HG03135 (cell line): ENCODE data around the gene C2CD2L.
"Not testable (repeated sequence)": the region's sequence is repeated elsewhere in the genome, so short reads cannot be mapped to it uniquely, and the experiment has no call there.

ENCODE experiments used
- ATAC-seq: cut with Tn5 transposase; IDR thresholded peaks from one replicate; pipeline ENCODE4 v1.9.1; 2021; ENCODE audit warnings: mild to moderate bottlenecking, moderate library complexity; ENCODE audit not compliant: unreplicated experiment

The C2CD2L gene

DNA sequence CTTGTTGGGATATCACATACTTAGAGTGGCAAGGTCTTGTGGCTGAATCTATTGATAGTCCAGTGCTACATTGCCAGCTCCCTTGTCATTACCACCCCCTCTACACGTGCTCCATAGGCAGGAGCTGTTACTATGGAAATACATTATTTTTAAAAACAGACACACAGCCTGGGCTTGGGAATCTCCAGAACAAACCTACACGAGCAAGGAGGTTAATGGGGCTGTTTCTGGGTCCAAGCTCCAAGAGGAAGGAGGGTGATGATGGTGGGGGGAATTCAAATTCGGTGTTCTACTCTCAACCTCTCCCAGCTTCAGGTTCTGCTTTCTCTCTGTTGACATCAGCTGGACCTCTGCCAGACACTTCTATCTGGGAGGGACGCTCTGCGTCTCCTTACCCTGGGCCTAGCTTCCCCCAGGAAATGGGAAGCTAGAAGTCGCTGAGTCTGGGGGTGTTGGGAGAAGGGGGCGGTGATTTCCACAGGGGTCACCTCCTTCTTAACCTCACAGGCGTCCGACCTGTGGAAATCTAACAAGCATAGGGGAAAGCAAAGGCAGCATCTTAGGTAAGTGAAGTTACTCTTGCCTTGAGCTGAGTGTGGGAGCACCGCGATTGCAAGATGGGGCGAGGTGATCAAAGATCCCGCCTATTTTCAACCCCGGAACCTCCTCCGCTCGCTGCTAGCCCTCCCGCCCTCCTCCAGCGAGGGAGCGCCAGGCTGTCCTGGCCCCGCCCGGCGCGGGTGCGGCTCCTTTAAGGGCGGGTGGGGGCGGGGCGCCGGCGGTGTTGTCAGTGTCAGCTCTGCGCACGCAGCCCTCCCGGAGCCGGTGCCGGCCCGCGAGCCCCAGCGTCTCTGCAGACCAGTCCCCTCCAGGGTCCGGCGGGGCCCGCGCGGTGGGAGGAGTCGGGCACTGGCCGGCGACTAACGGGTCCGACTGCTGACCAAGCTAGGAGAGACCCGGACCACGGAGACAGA lies at the start of gene C2CD2L:
C2CD2L (plus strand) TSS at position 781 of the 974 bp plus-strand sequence. CDS start 398 bp downstream, outside the sequence.
- peak; percentile 71 for ATAC-seq

DNA sequence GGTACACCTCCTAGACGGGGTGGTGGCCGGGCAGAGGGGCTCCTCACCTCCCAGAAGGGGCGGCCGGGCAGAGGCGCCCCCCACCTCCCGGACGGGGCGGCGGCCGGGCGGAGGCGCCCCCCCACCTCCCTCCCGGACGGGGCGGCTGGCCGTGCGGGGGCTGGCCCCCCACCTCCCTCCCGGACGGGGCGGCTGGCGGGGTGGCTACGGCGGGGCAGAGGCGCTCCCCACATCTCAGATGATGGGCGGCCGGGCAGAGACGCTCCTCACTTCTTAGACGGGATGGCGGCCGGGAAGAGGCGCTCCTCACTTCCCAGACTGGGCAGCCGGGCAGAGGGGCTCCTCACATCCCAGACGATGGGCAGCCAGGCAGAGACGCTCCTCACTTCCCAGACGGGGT lies 48.0 kb upstream of the C2CD2L start:
- ATAC-seq, result not testable (repeated sequence)

DNA sequence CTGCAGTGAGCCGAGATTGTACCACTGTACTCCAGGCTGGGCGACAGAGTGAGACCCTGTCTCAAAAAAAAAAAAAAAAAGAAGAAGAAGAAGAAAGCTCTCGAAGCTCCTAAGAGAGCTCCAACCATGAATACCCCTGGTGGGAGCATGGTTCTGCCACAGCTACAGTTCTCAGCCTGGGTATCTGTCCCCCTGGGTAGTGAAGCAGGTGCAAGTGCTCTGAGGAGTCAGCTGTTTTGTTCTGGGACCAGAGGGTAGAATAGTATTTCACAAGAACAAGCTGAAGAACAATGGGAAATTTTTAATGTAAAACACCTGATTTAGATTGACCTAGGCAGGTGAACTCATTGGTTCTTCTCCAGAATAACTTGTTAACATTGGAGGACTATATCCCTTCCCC lies 45.9 kb upstream of the C2CD2L start:
- no peak for ATAC-seq

DNA sequence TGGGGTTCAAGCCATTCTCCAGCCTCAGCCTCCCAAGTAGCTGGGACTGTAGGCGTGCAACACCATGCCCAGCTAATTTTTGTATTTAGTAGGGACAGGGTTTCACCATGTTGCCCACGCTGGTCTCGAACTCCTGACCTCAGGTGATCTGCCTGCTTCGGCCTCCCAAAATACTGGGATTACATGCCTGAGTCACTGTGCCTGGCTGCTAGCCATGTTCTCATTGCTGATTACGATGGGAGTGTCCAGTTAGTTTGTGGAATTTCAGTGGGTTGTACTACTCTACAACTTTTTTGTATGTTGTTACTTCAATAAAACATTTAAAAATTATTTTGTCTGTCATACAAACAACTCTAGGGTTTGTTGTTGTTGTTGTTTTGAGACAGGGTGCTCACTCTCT lies 44.4 kb upstream of the C2CD2L start:
- no peak for ATAC-seq

DNA sequence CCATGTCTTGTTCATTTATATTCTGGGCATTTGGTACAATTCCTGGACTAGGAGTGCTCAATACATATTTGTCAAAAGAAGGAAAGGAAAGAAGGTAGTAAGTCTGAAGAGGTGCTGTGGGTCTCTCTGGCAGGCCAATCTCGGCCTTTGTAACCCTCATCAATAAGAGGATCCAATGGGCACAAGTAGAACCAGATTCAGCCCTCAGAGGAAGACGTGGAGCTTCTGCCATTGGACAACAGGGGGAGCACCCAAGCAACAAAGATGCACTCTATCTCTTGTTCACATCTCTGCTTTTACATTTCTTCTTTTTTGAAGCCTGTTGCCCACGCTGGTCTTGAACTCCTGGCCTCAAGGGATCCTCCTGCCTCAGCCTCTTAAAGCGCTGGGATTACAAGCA lies 41.8 kb upstream of the C2CD2L start:
- no peak for ATAC-seq

DNA sequence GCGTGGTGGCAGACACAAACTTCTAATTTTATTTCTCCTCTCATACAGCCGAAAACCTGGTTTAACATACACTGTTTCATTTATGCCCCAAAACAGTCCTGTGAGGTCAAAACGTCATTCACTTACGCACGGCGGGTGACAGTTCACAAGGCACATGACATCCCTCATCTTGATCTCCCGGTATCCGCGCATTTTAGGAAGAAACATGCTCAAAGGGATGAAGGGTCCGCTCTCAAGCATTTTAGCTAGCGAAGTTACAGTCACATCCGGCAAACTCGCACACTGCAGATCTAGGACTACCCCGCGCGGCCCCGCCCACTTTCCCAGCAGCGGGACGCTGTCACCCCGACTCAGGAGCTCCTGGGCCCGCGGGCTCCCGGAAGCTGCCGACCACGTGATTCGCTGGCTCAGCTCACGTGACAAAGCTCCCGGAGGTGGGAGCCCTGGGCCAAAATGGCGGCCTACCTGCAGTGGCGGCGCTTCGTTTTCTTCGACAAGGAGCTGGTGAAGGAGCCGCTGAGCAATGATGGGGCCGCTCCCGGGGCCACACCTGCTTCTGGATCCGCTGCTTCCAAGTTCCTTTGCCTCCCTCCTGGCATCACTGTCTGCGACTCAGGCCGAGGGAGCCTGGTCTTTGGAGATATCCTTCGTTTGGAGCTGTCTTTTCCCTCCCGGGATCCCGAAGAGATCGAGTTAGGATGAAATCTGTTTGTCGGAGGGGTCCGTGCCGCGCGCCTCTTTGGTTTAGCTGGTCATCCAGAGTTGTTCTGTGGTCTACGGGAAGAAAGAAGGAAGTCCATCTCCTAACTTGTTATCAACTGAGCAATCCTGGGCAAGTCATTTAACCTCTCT lies 39.5 kb upstream of the C2CD2L start, which contains the start of gene VPS11:
VPS11 (plus strand) TSS at position 448 of the 852 bp plus-strand sequence; CDS start at position 454, 6 bp downstream.
- peak; percentile 85 for ATAC-seq

DNA sequence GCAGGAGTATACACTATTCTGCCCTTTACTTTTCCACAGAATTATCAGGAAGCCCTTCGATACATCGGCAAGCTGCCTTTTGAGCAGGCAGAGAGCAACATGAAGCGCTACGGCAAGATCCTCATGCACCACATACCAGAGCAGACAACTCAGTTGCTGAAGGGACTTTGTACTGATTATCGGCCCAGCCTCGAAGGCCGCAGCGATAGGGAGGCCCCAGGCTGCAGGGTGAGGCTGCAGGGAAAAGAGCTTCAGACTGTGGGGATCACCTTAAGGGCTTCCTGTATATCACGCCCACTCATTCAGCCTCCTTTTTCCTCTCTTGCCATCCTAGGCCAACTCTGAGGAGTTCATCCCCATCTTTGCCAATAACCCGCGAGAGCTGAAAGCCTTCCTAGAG lies 29.3 kb upstream of the C2CD2L start:
- no peak for ATAC-seq

DNA sequence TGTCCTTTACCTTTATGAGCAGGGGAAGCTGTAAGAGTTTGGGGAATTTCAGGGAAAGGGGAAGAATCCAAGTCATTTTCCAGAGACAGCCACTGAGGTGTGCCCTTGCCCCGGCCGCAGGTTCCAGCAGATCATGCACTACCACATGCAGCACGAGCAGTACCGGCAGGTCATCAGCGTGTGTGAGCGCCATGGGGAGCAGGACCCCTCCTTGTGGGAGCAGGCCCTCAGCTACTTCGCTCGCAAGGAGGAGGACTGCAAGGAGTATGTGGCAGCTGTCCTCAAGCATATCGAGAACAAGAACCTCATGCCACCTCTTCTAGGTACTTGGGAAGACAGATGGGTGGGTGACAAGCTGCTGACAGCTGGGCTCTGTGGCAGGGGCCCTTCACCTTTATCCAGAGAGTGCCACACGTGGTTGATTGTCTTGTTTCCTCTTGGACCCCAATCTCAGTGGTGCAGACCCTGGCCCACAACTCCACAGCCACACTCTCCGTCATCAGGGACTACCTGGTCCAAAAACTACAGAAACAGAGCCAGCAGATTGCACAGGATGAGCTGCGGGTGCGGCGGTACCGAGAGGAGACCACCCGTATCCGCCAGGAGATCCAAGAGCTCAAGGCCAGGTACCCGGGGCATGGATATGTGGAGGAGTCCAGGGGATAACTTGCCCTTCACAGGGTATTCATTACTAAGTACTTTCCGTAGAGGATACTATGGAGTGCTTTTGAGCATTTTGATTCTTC lies 28.3 kb upstream of the C2CD2L start:
- ATAC-seq, result no peak

DNA sequence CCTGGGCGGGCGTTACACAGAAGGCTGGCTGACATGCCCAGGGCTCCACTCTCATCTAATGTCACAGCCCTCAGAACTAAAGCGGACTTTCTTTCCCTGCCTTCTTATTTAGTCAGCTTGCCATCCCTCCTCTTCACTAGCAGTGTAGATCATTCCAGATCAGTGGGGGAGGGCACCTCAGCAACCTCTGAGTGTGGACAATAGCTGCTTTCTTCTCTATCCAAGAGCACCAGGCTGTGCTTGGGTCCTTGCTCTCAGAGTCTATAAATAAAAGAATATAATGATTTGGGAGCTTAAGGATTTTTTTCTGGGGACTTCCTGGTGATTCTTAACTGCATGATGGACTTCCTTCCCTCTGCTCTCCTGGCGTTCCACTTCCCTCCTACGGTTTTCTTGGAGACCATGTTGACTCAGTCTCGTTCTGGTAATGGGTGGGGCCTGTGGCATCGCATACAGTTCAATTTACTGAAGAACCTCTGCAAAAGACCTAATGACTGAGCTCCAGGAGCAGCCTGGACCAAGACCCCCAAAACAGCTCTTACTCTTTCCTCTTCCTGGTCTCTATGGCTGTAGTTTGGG lies 25.4 kb upstream of the C2CD2L start:
- no peak for ATAC-seq

DNA sequence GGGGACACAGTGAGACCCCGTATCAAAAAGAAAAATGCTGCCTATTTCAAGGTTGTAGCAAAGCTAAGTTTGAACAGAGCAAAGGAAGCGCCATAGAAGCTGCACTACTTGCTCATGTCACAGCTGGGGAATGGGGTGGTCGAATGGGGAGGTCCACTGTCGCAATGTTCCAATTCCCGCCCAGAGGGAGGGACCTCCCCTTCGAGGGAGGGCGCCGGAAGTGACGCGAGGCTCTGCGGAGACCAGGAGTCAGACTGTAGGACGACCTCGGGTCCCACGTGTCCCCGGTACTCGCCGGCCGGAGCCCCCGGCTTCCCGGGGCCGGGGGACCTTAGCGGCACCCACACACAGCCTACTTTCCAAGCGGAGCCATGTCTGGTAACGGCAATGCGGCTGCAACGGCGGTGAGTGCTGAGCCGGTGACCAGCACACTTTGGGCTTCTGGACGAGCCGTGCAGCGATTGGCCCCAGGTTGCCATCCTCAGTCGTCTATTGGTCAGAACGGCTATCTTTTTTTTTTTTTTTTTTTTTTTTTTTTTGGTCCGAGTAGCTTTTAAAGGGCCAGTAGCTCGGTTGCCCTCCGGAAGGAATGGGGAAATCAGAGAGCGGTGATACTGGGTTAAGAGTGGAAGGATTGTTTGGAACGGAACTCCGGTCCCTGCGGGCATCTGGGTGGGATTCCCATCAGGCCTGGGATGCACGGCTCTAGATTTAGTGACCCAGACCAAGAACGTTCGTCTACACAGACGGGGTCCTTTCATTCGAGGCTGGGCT lies 22.3 kb upstream of the C2CD2L start, which contains the start of gene HMBS:
HMBS (plus strand) TSS at position 219 of the 774 bp plus-strand sequence; CDS start at position 372, 153 bp downstream.
- ATAC-seq, result peak; percentile 84

DNA sequence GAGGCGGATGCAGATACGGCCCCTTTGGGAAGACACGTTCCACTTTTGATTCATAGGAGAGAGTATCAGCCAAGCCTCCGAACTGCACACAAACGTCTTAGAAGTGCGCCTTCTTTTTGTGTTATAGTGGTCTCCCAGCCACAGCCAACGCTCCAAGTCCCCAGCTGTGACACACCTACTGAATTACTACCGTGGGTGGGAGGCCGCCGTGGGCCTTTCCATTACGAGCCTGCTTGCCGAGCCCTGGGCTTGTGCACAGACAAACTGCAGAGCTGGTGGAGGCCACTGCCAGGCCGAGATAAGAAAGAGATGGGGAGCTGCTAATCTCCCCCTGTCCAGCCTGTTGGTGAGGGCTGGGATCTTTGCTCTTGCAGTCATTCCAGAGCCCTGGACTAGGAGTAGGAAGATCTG lies 21.7 kb upstream of the C2CD2L start:
- no peak for ATAC-seq

DNA sequence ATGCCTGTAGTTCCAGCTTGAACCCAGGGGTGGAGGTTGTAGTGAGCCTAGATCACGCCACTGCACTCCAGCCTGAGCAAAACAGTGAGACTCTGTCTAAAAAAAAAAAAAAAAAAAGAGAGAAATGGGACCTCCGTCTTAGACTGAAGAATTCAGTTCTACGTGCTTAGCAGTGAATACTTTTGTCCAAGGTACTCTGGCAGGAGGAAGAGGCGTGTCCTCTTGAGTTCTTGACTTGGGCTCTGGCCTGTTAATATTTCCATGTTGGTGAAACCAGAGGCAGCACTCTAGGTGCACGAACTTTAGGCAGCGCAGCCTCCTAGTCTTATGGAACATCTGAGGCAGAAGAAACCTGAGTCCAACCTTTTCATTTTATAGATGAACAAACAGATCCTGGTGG lies 20.0 kb upstream of the C2CD2L start:
- no peak for ATAC-seq

DNA sequence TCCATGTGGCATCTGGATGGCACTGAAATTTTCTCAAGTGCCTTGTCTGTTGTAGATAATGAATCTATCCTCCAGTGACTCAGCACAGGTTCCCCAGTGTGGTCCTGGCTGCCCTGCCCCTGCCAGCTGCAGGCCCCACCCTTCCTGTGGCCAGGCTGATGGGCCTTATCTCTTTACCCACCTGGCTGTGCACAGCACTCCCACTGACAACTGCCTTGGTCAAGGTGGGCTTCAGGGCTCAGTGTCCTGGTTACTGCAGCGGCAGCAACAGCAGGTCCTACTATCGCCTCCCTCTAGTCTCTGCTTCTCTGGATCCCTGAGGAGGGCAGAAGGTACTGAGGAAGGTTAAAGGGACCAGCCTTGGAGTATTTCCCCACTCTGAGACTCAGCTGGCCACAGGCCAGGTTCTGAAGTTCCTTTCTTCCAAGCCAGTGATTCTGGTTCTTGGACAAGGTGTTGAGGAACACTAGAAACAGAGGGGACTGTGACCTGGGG lies 19.4 kb upstream of the C2CD2L start:
- ATAC-seq, result no peak

DNA sequence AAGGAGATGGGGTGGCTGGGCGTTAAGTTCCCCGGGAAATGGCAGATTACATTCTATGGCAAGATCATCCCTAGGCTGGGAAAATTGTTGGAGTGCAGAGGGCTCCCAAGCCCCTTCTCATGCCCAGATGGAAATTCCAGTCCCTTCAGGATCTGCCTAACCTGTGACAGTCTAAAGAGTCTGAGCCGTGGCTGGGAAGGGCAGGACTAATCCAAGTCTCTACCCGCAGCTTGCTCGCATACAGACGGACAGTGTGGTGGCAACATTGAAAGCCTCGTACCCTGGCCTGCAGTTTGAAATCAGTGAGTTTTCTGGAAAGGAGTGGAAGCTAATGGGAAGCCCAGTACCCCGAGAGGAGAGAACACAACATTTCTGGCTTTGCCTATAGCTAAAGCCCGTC lies 18.7 kb upstream of the C2CD2L start:
- ATAC-seq, result no peak

DNA sequence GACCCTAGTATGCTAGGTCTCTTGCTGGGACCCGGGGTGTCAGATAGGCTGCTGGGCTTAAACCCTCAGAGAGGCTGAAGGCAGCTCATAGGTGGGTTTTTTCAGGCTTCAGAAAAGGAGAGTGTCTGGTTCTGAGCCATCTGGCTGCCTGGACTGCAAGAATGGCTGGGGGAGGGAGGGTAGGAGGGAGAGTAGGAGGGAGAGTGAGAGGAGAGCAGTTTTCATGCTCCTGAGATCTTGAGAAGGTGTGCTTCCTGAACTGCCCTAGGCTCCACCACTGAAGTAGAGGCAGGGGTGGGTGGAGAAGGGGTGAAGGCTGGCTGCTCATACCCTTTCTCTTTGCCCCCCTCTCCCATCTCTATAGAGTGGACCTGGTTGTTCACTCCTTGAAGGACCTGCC lies 17.8 kb upstream of the C2CD2L start:
- no peak for ATAC-seq

DNA sequence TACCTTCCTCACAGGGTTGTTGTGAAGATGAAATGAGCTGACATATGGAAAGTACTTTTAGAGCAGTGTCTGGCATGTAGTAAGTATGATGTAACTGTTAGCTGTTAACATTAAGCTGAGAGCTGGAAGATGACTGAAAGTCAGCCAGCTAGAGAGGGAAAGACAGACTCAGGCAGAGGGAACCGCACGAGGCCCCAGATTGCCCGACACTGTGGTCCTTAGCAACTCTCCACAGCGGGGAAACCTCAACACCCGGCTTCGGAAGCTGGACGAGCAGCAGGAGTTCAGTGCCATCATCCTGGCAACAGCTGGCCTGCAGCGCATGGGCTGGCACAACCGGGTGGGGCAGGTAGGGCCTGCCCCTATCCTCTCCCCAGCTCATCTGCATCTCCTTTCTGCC lies 16.0 kb upstream of the C2CD2L start:
- ATAC-seq, result no peak

DNA sequence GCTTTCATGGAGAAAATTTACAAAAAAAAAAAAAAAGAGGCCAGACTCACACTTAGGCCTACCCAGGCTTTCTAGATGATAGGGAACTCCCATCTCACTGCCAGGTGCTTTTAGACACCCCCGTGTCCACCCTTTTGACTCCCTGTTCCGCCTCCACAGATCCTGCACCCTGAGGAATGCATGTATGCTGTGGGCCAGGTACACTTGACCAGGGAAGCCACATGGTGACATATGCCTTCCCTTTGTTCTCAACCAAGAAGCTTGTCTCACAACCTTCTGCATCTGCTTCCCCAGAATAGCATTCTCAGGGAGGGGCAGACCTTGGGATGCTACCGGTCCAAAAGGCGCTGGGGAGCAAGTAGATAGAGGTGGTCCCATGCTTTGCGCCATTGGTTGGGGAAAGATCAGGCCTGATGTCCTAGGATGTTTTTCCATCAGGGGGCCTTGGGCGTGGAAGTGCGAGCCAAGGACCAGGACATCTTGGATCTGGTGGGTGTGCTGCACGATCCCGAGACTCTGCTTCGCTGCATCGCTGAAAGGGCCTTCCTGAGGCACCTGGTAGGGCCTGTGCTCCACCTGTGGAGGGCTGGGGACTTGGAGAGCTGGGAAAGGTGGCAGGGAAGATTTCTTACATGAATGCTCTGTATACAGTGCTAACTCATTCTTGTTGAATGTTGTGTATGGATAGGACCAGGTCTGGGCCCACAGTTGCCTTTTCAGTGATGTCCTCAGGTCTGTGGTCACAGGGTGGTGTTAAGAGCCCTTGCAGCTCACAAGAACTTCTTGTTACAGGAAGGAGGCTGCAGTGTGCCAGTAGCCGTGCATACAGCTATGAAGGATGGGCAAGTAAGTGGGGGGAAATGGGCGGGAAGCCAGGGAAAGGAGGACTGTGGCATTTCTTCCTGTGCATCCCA lies 14.9 kb upstream of the C2CD2L start:
- ATAC-seq, result no peak
